ENCODE data around the gene ATP8B4. TPM values are rescaled to one million over a fixed set of nuclear protein-coding genes. Genes with fewer than 3 reads are reported as not detected.

Gene ATP8B4
- total and polyA plus RNA-seq, 2 of the 8 experiments (the other 6 are each of a cell fraction or from before 2014, with no cell fraction given) = 0.17 to 0.24 TPM

GRCh38 chr15:50057905-50058639, 61.0 kb downstream of the ATP8B4 start:
- Histone ChIP-seq H3K4me3 (ENCODE audit: extremely low read depth in 1 of 4, insufficient read depth in 2 of 4, low read depth in 3 of 4, low read length in 4 of 4) (no peak overlapping the region), H3K79me1 (ENCODE audit: low read depth, low read length) (no peaks in the 10 kb centered on the region), H2BK120ac (replicated peaks; ENCODE audit: low read depth, low read length) (no peak overlapping the region), H3K18ac (ENCODE audit: extremely low read depth, low read length) (no peak overlapping the region), H3K4me1 (replicated peaks in 1 of 4; ENCODE audit: control insufficient read depth in 3 of 4, insufficient read depth in 4 of 4, low read length in 3 of 4) (peaks cover 0 to 4% (median under 1%) of the 10 kb centered on the region in 4 experiments; a peak in 2 of 7 replicates), H3K36me3 (ENCODE audit: control insufficient read depth in 2 of 4, insufficient read depth in 4 of 4, low read length in 3 of 4) (no peaks in the 10 kb centered on the region), H3K9me3 (ENCODE audit: insufficient read depth in 2 of 2, low read depth in 1 of 2, low read length in 1 of 2) (no peaks in the 10 kb centered on the region), H2AK5ac (ENCODE audit: low read depth, low read length) (no peak overlapping the region), H2AFZ (ENCODE audit: low read length) (0 out of 2 replicates have a peak overlapping the region, but pooled peaks have one; percentile 47), H3K4ac (replicated peaks; ENCODE audit: insufficient read length, low read depth, low read length) (no peak overlapping the region), H3K56ac (replicated peaks; ENCODE audit: insufficient read length, low read depth, low read length) (no peak overlapping the region), H4K5ac (ENCODE audit: insufficient read length, low read depth, low read length) (no peak overlapping the region), H2BK15ac (ENCODE audit: low read length) (no peak overlapping the region), H3K23me2 (ENCODE audit: low read depth, low read length) (no peaks in the 10 kb centered on the region), H4K91ac (replicated peaks; ENCODE audit: insufficient read length, low read length) (no peak overlapping the region), H3K9ac (replicated peaks in 1 of 4; ENCODE audit: extremely low read depth in 1 of 4, low read depth in 3 of 4, low read length in 3 of 4) (no peak overlapping the region), H4K8ac (ENCODE audit: extremely low read depth, insufficient read depth, low read length) (no peak overlapping the region), H3K27me3 (replicated peaks in 1 of 4; ENCODE audit: control insufficient read depth in 3 of 4, extremely low read depth in 1 of 4, insufficient read depth in 3 of 4, low read length in 3 of 4) (no peaks in the 10 kb centered on the region), H3K4me2 (ENCODE audit: insufficient read depth in 1 of 2, low read depth in 2 of 2, low read length in 2 of 2) (no peak overlapping the region), H4K20me1 (replicated peaks in 1 of 2; ENCODE audit: control insufficient read depth in 1 of 2, insufficient read depth in 2 of 2, low read length in 2 of 2) (no peaks in the 10 kb centered on the region), H2BK5ac (ENCODE audit: low read depth, low read length) (no peak overlapping the region), H3K14ac (ENCODE audit: insufficient read length) (no peak overlapping the region), H2BK12ac (ENCODE audit: low read depth, low read length) (no peak overlapping the region), H2BK20ac (ENCODE audit: low read length) (no peak overlapping the region), H3K27ac (ENCODE audit: low read depth, low read length) (no peak overlapping the region), H3K23ac (ENCODE audit: insufficient read length) (no peak overlapping the region), H3K79me2 (ENCODE audit: control insufficient read depth in 1 of 2, insufficient read depth in 2 of 2, low read length in 2 of 2) (no peaks in the 10 kb centered on the region)
- DNase-seq (ENCODE audit: low read depth in 1 of 2, low spot score in 2 of 2) (no peak), FAIRE-seq (no peak)
- WGBS, 2 experiments (ENCODE audit: extremely low coverage in 1 of 2, insufficient coverage in 1 of 2, insufficient read length in 1 of 2, insufficient replicate concordance in 2 of 2, low coverage in 1 of 2, low lambda C conversion rate in 2 of 2, missing lambda C conversion rate in 1 of 2) = 86% methylated on average over 5 of the region's 5 CpGs; no CpG with 5 or more reads in 1 of the 2 experiments
- CTCF ChIA-PET (ENCODE audit: partially characterized antibody) = interaction anchor here (0.8 to 1.8 kb wide), 4 partner anchors 10 to 181 kb away, joined by 3 to 12 read pairs (median 4); no protein-coding TSS in a partner anchor
- POLR2A ChIA-PET (ENCODE audit: partially characterized antibody) = no interaction called here
